Measurements from ENCODE around the gene TOR1A.

TOR1A gene

DNA sequence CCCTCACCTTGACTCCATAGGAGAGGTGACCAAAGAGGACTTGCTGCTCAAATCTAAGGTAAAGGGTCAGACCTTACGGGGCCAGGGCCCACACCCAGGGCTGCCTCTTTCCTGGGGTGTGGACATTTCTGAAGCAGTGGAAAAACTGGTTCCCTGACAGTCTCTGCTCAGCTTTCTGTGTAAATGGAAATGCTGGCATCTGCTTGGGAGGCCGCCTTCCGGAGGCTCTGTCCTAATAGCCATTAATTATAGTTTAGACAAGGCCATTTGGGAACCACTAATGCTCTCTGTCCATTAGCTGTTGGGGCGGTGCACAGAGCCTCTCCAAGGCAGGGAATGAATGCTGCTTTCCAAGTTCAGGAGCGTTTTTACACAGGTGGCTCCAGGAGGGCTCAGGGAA, 28.6 kb upstream of the TOR1A start:
- no peak for DNase-seq (ENCODE audit: low read depth)

DNA sequence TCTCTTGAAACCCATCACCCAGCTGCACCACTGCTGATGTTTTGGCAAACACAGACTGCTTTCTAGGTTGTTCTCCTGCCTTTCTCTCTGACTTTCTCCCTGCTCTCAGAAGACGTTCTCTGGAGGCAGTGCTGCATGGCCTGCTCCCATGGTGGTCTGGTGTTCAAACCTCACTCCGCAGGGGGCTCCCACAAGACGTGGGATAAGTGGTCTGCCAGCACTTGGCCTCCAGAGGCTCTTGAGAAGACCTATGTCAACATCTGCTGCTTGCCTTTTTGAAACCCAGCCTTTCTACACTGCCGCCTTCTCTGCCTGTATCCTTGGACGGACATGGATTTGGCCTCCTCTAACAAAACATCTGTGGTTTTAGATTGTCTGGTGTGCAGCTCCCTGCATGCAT, 27.9 kb upstream of the TOR1A start:
- DNase-seq (ENCODE audit: low read depth): no peak

DNA sequence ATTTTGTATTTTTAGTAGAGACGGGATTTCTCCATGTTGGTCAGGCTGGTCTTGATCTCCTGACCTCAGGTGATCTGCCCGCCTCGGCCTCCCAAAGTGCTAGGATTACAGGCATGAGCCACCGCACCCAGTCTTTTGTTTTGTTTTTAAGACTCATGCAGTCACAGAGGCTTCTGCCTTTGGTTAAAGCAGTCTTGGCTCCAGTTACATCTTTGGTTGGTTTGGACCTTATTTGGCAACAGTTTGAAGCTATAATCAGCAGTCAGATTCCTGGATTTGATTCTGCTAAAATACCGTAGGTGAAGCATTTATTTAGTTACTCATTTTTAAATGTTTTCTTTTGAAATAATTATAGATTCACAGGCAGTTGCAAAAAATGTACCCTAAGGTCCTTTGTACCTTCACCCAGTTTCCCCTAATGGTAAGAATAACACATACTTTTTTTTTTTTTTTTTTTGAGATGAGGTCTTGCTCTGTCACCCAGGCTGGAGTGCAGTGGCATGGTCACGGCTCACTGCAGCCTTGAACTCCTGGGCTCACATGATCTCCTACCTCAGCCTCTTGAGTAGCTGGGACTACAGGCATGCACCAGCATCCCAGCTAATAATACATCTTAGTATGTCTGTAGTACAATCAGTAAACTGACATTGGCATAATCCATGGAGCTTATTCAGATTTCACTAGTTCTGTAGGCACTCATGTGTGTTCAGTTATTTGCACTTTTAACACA, 27.1 kb upstream of the TOR1A start:
- no peak for DNase-seq (ENCODE audit: low read depth)

DNA sequence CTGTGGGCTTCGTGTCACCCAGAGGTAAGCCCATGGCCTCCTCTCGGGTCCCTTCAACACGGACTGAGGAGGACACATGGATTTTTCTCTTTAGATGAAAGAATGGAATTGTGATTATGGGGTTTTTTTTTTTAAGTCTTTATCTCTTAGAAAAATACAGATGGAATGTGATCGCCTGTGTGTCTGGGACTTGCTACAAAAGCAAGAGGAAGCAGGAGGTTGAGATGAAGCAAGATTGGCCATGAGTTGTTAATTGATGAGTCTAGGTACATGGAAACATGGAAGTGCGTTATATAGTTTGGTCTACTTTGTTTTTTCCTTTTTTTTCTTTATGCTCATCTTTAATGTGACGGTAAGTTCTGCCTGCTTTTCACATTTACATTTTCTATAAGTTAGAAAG, 26.0 kb upstream of the TOR1A start:
- DNase-seq (ENCODE audit: low read depth): no peak

DNA sequence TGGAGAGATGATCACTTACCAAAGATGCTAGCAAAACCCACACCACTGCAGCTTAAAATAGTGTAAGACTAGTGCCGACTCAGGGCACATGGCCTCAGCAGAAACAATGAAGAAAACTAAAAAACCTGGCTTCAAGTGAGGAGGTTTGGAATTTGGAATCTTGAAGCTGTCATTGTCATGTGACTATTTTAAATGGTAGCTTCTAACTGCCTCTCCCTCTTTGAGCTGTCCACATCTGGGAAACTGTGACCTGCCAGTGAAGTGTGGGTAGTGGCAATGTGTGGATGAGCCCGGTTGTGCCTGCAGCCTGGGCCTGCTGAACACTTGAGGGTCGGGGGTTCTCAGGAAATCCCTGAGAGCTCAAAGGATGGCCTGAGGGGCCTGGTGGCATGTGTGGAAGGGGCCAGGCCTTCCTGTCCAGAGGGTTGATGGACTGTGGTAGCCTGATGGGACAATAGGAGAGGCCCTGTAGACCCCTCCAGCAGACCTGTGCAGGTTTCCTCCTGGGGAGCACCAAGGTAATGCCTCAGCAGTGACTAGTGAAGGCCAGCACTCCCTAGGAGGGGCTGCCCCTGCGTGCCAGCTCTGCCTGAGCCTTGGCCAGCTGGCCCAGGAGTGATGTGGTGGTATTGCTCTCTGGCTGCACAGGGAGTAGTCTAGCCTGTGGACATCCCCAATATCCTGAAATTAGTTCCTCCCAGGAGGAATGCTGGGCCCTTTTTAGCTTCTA, 24.9 kb upstream of the TOR1A start:
- no peak for DNase-seq (ENCODE audit: low read depth)

DNA sequence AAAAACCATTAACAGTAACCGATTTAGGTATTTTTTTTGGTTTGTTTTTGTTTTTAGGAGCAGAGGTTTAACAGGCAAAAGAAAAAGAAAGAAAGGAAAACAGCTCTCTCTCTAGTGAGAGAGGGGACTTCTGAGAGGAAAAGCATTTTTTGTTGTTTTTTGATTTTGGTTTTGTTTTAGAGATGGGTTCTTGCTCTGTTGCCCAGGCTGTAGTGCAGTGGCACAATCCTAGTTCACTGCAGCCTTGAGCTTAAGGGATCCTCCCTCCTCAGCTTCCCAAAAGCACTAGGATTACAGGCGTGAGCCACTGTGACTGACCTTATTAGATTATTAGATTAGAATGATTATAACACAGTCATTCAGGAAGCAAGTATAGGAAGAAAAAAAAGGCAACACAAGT, 21.4 kb upstream of the TOR1A start:
- DNase-seq (ENCODE audit: low read depth): no peak

DNA sequence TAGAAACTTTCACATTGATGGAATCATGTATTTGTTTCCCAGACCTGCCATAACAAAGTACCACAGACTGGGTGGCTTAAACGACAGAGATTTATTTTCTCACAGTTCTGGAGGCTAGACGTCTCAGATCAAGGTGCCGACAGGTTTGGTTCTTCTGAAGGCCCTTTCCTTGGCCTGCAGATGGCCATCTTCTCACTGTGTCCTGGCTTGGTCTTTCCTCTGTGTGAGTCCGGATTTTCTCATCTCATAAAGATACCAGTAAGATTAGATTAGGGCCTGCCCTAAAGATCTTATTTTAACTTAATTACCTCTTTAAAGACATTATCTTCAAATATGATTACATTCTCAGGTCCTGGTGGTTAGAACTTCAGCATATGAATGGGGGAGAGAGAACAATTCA, 17.1 kb upstream of the TOR1A start:
- no peak for DNase-seq (ENCODE audit: low read depth)

DNA sequence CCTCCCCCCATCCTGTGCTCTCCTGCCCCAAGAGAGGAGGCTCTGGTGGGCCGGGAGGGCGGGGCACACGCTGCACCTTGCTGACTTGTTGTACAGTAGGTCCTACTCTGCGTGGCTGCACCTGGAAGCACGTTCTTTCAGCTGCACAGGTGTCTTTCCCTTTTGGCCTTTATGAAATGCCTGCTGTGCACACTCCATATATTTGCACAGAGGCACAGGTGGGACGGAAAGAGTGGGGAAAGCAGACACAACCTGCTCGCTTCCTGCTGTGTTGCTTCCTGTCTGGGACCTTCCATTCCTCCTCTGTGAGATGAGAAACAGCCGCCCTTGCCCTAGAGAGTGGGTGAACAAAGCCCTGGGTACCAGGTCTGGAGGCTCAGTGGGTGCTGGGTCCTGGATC, 16.1 kb upstream of the TOR1A start:
- DNase-seq (ENCODE audit: low read depth): no peak

DNA sequence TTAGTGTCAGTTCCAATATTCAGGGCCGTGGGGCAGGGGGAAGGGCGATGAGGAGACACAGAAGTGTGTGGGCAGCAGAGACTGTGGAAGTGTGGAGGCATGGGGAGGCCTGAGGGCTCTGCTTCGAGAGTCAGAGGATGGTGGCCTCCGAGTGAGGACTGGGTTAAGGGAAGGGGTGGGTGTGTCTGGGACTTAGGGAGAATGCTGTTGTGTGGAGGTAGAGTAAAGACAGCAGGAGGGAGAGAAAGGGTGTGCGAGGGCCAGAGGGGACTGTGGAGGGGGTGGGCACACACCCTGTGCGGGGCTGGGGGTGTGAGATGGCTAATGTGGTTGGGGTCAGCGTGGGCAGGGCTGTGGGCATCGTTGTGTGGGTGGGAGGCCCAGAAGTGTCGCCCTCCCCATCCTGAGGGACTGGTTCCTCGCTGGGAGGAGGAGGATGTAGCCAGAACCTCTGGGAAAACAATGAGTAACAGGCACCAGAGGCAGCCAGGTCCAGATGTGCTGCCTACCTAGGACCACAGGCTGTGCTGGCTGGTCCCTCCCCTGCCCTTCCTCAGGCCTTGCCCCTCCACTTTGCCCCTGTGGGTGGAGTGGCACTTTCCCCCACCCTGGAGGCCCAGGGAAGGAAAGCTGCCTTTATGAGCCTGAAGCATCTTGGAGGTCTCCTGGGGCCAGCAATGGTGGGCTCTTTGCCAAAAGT, 15.5 kb upstream of the TOR1A start:
- DNase-seq (ENCODE audit: low read depth): no peak

DNA sequence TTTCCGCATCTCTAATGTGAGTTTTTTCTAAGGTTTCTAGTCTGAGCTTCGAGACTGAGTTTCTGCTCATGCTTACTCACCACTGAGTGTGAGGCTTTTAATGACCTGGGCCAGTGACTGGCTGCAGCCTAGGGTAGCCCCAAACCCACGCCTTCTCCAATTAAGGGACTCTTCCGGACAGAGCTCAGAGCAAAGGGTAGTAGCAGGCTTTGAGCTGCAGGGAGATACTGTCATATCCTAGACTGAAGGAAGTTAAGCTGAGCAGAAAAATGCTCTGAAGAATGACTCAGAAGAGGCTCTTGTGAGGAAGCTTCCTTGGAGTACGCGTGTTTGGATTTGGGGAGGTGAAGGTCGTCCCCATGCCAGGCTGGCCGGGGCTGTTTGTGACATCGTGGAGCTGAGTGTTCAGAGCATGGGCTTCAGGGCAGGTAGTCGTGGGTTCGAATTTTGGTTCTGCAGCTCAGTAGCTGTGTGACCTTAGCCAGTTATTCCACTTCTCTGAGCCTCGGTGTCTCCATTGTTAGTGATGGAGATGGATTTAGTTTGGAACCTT, 14.8 kb upstream of the TOR1A start:
- peak; percentile 10 for DNase-seq (ENCODE audit: low read depth)

DNA sequence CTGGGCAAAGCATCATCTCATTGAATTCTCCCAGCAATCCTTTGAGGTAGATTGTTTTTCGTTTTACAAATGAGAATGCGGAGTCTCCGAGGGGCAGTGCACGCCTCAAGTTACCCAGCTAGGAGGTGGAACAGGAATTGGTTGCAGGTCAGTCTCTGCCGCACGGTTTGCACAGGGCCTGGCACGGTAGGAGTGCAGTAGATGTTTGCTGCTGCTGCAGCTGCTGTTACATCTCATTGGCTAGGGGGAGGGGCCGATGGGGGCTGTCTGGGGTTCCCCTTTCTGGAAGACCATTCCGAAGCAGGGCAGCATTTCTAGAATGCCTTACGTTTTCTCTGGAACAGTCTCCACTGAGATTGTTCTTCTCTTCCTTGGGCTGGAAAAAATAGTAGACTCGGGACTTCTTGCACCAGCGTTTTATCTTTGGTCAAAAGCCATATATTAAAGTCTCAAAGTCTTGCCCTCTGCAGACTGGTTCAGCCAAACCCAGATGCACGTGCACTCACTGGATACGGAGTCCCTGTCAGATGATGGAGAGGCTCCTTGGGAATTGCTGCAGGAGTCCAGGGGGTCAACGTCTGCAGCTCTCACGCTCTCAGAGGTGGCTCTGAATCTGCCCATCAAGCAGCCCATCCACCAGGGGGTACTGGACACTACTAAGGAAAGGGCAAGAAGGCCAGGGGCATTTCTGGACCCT, 12.5 kb upstream of the TOR1A start:
- DNase-seq (ENCODE audit: low read depth): no peak

DNA sequence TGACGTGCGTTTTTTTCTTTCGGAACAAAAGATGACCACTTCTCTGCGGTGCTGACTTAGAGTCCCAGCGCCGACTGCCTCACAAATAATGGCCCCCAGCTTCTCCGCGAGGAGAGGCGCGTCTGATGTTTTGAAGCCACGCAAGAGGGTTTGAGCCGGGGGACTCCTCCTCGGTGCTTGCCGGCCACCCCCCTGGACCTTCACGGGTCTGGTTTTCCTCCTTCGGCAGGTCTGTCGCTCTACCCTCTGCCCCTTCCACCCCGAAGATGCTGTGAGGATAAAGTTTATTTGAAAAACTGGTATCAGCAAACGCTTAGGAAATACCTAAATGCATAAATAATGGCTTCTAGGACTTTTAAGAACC, 11.9 kb upstream of the TOR1A start:
- DNase-seq (ENCODE audit: low read depth): no peak

DNA sequence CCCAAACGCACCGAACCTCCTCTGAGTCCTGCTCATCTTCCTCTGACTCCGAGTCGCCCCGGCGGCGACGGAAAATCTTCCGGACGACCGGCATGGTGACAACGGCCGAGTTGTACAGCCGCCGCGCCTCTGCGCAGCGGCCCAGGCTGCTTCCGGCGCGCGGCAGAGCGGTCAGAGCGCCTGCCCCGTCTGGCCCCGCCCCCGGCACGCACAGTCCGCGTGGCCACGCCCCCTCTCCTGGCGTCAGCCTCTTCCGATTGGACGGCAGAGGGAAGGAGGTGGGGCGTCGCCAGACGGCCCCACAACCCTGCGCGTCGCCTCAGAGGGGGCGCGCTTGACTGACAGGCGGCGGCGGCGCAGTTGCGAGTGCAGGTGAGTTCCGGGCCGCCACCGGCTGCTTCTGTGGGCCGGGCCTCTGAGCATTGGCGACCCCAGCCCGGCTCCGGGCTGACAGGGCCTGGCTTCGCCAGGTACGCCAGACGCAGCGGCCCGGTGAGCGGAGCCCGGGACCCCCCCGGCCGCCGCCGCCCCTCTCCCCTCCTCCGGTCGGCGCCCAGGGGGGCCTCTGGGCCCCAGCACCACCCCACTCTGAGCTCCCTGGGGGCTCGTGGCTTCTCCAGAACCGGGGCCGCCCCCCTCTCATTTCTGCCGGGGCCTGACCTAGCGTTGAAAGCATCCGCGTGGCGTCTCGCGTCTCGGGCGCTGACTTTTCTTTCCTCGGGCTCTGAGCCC, 11.4 kb upstream of the TOR1A start, which contains the start of the genes C9orf78 and USP20:
TSS of gene C9orf78 (minus strand) at position 148 of the 732 bp plus-strand sequence. CDS start at position 94, 54 bp downstream.
TSS of gene USP20 (plus strand) at position 331 of the 732 bp plus-strand sequence. CDS start 17,098 bp downstream, outside the sequence.
- peak; percentile 92 for DNase-seq (ENCODE audit: low read depth)

DNA sequence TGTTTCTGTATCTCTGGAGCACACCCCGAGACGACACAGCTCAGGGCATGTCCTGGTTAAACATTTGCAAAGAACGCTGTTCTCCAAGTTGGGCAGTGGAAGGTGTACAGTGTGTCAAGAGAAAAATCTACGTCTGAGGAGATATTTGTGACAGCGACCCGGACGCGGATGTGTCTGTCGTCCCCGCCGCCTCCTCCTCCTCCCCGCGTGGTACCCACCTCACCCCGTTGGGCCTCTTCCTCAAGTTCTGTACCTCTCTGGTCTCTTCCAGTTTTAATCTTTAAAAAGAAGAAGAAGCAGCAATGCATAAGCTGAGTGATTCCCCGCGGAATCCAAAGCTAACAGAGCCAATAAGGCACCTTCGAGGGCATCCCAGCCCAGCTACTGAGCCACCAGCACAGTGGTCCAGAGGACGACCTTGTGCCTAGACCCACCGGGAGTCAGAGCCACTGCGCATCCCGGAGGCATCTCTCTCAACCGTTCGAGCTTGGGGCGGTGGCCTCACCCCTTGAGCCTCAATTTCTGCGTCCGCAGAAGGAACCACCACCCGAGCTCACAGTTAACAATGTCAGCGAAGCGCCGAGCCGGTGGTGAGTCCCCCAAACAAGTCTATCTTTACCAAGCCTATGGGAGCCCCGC, 10.7 kb upstream of the TOR1A start:
- no peak for DNase-seq (ENCODE audit: low read depth)

DNA sequence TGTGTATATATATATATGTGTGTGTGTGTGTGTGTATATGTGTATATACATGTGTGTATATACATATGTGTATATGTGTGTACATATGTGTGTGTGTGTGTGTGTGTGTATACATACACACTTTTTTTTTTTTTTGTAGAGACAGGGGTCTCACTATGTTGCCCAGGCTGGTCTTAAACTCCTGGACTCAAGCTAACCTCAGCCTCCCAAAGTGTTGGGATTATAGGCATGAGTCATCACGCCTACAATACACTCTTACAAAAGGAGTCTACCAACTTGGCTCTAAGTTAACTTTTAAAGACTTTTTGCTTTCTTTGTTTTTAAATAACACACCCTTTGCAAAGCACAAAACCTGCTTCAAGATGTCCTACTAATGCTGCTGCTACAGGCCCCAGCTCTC, 9.0 kb upstream of the TOR1A start:
- DNase-seq (ENCODE audit: low read depth): no peak

DNA sequence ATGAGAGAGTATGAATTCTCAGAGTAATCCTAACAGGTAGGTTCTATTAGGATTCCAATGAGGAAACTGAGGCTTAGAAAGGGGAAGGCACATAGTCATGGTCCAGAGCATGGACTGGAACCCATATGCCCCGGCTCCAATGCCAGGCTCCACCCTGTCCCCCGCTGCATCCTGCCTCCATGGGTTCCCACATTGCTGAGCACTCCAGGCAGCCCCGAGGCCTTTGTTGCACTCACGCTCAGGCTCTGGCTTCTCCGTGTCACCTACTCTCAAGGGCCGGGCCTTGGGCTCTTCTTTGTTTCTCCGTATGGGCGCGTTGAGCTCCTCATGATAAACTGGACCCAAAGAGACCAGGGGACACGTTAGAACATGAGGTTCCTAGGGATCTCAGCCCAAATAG, 5.0 kb upstream of the TOR1A start:
- no peak for DNase-seq (ENCODE audit: low read depth)

DNA sequence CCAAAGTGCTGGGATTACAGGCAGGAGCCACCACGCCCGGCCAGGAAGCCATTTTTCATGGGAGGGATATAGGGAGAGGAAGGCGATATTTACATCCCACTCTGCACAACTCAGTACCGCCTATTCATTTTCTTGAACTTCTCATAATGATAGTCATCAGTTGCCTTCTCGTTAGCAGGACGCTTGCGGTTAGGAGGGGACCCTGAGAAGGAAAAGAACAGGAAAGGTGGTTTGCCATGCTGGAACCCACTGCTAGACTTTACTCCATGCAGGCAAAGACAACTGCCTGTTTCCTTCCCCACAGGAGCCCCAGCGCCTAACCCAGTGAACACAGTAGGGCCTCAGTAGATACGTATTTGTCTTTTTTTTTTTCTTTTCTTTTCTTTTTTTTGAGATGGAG, 4.1 kb upstream of the TOR1A start:
- DNase-seq (ENCODE audit: low read depth): no peak

DNA sequence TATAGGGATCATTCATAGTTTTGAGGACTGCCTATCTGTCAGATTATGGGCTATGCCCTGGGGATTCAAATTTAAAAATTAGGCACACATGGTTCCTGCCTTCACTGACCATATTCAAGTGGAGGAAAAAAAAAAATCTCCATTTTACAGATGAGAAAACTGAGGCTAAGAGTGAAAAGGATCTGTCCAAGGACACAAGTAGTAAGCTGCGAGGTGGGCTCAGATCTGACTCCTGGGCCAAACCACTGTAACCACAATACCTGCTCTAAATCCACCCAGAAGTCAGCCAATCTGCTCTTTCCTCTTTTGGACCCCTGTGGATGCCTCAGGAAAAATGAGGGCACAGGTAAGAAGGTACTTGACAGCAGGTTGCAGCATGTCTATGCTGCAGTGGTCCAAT, 2.8 kb upstream of the TOR1A start:
- no peak for DNase-seq (ENCODE audit: low read depth)

DNA sequence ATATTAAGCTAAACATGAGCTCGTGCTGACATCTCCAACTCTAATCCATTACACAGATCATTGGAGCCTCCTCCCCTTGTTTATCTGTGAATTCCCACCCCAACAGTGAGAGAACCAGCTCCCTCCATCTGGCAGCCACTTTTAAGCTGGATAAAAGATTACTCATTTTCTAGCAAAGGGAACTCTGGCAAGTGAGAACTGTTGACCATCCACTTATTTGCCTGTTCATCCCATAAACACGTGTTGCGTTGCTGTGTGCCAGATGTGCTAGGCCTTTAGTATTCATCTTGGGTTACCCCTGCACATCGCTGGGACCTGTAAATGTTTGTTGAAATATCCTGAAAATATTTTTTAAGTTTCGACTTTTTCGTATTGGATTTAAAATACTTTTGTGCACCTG, 2.4 kb upstream of the TOR1A start:
- no peak for DNase-seq (ENCODE audit: low read depth)

DNA sequence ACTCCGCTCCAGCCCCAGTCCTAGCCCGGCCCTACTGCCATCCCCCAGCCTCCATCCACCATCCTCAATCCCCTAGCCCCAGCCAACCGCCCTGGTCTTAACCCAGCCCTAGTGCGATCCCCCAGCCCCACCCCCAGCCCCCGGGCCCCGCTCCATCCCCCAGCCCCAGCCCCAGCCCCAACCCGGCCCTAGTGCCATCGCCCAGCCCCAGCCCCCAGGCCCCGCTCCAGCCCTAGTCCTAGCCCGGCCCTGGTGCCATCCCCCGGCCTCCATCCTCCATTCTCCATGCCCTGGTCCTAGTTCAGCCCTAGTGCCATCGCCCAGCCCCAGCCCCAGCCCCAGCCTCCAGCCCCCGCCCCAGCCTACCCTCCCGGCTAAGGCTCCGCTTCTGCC, 398 bp downstream of the TOR1A start:
- no peak for DNase-seq (ENCODE audit: low read depth)

Measured in fibroblast of the conjunctiva (primary cell).